Stimulated activated CD4-positive, alpha-beta T cell treated with anti-CD3 and anti-CD28 coated beads, Interleukin-12 subunit alpha, Interleukin-12 subunit beta, amount 100 ng/mL, for 48 hours (primary cell): Measurements from ENCODE around the gene PBLD.

Experiments
- DNase-seq, 3 donors: peaks; one replicate each; pipeline ENCODE4 v3.0.0-alpha.2; 2020; ENCODE audit warnings: low read depth in 2 of 3, low spot score in 1 of 3

PBLD gene

GRCh38 chr10:68332259-68333057, at the start of gene PBLD:
Gene PBLD (minus strand): TSS chr10:68332928. CDS start chr10:68306844, 26,084 bp downstream.
- DNase-seq, result peak; percentile 39 to 49 (median 46)

- DNase-seq, result no peak
Measured at GRCh38 chr10:68371604-68372003, 38.9 kb upstream of the PBLD start.

- no peak for DNase-seq
Measured at GRCh38 chr10:68367121-68367520, 34.4 kb upstream of the PBLD start.

GRCh38 chr10:68366600-68366999, 33.9 kb upstream of the PBLD start:
- no peak for DNase-seq

GRCh38 chr10:68365611-68366010, 32.9 kb upstream of the PBLD start:
- DNase-seq, result no peak

- DNase-seq, result no peak
Measured at GRCh38 chr10:68364101-68364886, 31.6 kb upstream of the PBLD start.

GRCh38 chr10:68362590-68362989, 29.9 kb upstream of the PBLD start:
- no peak for DNase-seq

GRCh38 chr10:68359189-68359588, 26.5 kb upstream of the PBLD start:
- no peak for DNase-seq

GRCh38 chr10:68353537-68353936, 20.8 kb upstream of the PBLD start:
- DNase-seq, result no peak

GRCh38 chr10:68348265-68348741, 15.6 kb upstream of the PBLD start:
- peak; percentile 13 to 50 (median 17) for DNase-seq

- DNase-seq, result no peak
Measured at GRCh38 chr10:68346774-68347173, 14.0 kb upstream of the PBLD start.

- no peak for DNase-seq
Measured at GRCh38 chr10:68345621-68346020, 12.9 kb upstream of the PBLD start.

GRCh38 chr10:68342909-68343516, 10.3 kb upstream of the PBLD start:
- DNase-seq, result no peak

- no peak for DNase-seq
Measured at GRCh38 chr10:68340358-68341080, 7.8 kb upstream of the PBLD start.

- DNase-seq, result no peak
Measured at GRCh38 chr10:68336754-68337351, 4.1 kb upstream of the PBLD start.

GRCh38 chr10:68334672-68335467, 2.1 kb upstream of the PBLD start:
- DNase-seq, result no peak

GRCh38 chr10:68333440-68334431, 1.0 kb upstream of the PBLD start:
- no peak for DNase-seq

- DNase-seq, result no peak
Measured at GRCh38 chr10:68333058-68333395, 299 bp upstream of the PBLD start.
